GM19372 (cell line): Measurements from ENCODE around the gene TACC3.

Experiments
- ATAC-seq: cut with Tn5 transposase; IDR thresholded peaks from one replicate; pipeline ENCODE4 v1.9.1; 2021; ENCODE audit warnings: mild to moderate bottlenecking, low read depth, moderate library complexity; ENCODE audit not compliant: unreplicated experiment

TACC3 gene

GRCh38 chr4:1721666-1722550 lies 587 bp downstream of the TACC3 start:
- ATAC-seq: no peak

DNA sequence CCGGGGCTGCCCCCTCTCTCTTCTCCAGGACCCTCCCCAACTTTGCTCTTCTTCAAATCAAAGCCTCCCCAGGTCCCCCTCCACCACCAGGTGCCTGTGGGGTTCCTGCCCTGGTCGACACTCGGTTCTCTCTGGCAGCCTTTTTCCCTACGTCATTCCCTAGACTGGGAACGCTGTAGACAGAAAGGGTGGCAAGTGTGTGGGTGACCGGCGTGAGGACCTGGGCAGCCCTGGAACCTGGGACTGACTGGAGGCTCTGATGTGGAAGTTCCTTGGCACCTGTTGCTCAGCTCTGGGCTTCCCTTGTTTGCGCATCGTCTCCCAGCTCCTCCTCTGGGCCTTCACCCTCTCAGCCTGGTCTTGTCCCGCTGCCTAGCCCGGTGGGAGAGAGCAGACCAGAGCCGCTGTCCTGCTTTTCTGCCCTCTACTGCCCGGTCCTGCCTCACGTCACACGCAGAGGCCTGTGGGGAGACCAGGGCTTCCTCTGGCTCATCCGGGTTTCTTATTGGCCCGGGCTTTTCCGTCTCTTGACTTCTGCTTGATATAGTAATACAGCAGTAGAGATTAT lies 1.3 kb downstream of the TACC3 start:
- no peak for ATAC-seq

DNA sequence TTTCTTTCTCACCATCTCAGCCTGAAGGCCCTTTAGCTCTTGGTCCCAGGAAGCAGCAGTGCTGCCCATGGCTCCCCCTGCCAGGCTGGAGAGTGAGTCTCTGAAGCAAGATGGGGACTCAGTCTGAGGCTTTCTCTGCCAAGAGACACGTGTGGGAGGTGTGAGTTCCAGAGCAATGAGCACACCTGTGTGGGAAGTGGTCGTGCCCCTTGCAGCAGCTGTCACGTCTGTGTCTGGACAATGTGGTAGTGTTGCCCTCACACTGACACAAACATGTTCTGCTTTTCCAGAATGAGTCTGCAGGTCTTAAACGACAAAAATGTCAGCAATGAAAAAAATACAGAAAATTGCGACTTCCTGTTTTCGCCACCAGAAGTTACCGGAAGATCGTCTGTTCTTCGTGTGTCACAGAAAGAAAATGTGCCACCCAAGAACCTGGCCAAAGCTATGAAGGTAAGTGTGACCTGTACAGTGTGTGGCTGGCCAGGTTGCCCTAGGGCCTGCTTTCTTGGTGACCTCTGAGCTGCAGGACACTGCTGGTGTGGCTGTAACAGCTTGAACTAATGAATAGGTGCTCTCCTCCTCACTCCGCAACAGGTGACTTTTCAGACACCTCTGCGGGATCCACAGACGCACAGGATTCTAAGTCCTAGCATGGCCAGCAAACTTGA lies 1.9 kb downstream of the TACC3 start:
- ATAC-seq: no peak

GRCh38 chr4:1725521-1725920 lies 4.2 kb downstream of the TACC3 start:
- no peak for ATAC-seq

DNA sequence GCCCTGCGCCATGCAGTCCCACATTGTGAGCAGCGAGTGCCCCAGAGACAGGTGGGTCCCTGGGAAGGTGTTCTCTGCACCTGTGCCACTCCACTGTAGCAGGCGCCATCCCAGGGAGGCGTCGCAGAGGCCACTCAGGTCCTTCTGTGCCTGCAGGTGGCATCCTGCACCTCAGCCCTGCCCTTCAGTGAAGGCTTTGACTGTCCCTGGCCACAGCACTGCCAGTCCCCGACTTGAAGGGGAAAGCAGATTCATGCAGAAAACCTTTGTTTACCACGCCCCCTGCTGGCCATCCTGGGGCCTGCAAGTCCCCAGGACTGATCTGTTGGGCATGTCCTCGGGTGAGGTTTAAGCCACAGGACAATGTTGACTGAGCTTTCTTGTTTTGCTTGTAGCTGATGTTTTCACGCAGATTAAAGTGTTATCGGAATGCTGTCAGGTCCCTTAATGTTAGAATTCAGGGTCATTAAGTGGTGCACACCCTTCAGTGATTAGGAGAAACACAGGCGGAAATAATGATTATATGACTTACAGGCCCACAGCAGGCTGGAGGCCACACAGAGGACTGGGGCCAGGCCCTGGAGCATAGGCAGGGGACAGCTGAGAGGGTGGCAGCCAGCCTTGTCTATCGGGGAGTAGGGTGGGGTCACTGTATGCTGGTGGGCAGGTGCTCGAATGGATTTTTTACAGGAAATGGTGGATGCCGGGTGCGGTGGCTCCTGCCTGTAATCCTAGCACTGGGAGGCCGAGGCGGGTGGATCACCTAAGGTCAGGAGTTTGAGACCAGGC lies 5.0 kb downstream of the TACC3 start:
- ATAC-seq: no peak

GRCh38 chr4:1727117-1728031 lies 6.1 kb downstream of the TACC3 start:
- ATAC-seq: no peak

DNA sequence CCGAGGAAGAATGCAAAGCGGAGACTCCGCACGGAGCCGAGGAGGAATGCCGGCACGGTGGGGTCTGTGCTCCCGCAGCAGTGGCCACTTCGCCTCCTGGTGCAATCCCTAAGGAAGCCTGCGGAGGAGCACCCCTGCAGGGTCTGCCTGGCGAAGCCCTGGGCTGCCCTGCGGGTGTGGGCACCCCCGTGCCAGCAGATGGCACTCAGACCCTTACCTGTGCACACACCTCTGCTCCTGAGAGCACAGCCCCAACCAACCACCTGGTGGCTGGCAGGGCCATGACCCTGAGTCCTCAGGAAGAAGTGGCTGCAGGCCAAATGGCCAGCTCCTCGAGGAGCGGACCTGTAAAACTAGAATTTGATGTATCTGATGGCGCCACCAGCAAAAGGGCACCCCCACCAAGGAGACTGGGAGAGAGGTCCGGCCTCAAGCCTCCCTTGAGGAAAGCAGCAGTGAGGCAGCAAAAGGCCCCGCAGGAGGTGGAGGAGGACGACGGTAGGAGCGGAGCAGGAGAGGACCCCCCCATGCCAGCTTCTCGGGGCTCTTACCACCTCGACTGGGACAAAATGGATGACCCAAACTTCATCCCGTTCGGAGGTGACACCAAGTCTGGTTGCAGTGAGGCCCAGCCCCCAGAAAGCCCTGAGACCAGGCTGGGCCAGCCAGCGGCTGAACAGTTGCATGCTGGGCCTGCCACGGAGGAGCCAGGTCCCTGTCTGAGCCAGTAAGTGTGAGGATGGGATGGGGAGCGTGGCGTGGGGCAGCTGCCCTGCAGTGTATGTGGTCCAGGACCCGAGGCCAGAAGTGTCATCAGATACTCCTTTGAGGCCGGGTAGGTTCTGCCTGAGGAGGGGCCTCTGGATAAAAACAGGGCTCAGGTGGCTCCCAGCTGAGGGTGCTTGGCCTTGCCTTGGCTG lies 7.0 kb downstream of the TACC3 start:
- ATAC-seq: no peak

DNA sequence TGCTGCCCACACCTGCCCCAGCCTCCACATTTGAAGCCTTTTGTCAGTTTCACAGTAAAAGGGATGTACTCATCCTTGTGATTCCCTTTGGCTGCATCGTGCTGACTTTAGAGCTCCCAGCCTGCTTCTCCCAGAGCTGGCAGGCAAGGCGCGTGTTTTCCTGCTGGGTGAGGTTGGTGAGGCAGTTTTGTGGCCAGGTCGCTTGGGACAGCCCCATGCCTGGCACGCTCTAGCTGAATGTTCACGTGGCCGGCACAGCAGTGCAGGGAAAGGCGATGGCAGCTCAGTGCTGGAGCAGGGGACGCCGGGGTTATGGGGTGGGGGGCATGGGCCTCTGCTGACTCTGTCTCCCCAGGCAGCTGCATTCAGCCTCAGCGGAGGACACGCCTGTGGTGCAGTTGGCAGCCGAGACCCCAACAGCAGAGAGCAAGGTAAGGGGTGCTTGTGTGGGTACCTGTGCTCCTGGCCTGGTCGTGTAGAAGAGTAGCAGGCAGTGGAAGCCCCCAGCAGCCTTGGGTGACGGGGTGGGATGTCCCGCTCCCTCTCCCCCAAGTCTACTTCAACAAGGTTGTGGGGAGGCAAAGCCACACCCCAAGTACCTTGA lies 9.3 kb downstream of the TACC3 start:
- ATAC-seq: no peak

GRCh38 chr4:1731180-1731579 lies 9.9 kb downstream of the TACC3 start:
- no peak for ATAC-seq

- ATAC-seq: no peak
Observed at GRCh38 chr4:1732911-1733310, 11.6 kb downstream of the TACC3 start.

GRCh38 chr4:1735215-1735614 lies 13.9 kb downstream of the TACC3 start:
- no peak for ATAC-seq

- no peak for ATAC-seq
Observed at GRCh38 chr4:1736812-1737211, 15.5 kb downstream of the TACC3 start.

DNA sequence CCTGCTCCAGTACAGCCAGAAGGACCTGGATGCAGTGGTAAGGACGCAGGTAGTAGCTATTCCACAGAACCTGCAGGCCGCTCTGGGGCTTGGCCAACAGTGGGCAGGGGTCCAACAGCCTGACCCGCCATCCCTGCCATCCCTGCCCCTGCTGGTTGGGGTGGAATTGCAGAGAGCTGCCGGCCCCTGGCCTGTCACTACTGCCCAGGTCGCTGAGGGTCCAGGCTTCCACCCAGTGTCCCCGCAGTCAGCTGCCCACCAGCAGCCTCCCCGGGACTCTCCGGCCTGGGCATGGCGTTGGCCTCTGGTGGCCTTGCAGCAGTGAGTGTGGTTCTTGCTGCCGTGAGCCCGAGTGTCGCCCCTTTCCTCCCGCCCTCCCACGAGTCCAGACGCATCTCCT lies 16.3 kb downstream of the TACC3 start:
- ATAC-seq: no peak

DNA sequence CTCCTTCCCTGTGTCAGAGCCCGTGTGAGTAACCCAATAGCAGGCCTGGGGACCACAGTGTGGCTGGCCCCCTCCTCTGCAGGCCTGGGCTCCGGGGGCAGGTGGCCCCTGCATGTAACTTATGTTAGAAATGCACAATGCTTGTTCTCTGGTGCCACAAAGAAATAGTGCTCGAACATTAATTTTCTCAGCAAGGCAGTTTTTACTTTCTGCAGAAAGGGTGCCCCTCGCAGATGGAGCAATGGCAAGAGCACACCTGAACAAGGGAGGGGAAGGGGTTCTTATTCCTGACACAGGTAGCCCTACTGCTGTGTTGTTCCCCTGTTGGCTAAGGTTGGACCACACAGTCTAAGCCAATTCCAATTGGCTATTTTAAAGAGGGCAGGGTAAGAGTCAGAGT lies 17.1 kb downstream of the TACC3 start:
- no peak for ATAC-seq

DNA sequence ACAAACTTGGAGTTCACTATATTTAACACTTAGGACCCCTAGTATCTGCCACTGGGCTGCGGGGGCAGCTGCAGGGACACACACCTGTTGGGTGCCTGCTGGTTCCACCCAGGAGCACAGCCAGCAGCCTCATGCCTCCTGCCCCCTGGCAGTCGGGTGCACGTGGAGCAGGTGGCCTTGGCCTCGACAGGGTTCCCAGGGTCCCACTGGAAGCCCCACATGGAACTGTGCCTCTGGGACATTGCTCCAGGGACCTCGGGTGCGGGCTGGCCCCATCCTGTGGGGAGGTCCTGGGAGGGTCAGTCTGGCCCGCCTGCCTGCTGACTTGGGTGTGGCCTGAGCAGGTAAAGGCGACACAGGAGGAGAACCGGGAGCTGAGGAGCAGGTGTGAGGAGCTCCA lies 18.0 kb downstream of the TACC3 start:
- ATAC-seq: no peak

DNA sequence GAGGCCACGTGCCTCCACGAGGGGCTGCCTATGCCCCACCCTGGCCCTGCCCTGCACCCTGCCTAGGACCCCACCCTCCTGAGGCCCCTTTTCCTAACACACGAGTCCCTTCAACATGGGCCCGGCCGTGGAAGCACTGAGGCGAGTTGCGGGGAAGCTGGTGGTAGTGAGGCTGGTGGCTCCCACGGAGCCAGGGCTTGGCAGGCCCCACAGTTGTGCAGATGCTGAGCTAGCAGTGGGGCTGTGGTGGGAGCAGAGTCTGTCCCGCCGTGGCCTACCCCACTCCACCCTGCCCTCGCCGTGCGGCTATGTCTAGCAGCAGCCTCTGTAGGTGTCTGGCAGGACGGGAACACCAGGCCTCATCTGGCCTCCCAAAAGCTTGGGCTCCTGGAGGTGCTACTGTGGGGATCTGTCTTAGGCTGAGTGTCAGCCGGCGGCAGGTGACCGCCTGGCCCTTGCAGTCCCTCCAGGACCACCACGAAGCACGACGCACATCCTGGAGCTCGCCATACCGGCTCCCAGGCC lies 18.8 kb downstream of the TACC3 start:
- no peak for ATAC-seq

GRCh38 chr4:1741208-1741607 lies 19.9 kb downstream of the TACC3 start:
- ATAC-seq: no peak

DNA sequence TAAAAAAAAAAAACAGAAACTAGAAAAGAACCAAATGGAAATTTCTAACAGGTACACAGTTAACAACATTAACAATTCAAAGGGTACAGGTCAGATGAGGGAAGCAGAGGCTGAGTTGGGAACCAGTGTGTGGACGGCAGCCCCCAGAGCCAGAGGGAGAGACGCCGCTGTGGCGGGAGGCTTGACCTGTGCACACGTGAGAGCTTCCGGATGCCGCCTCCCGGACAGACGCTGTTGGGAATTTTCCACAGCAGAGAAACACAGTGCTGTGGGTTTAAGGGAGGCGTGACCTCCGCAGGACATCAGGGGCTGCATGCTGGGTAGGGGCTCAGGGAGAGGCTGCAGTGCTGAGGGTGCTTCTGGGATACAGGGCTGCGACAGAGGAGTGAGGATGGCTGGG lies 22.2 kb downstream of the TACC3 start:
- no peak for ATAC-seq
